Upper lobe of right lung (tissue), 1 donor: Measurements from ENCODE around the gene RASGEF1C. TPM values are rescaled to one million over a fixed set of nuclear protein-coding genes. Genes with fewer than 3 reads are reported as not detected.

Source experiments
- ATAC-seq: fragments of 200-7000 bp; cut with Tn5 transposase; one replicate; pipeline ENCODE4 v1.9.1; 2020; ENCODE audit warnings: mild to moderate bottlenecking, moderate library complexity
- DNase-seq: peaks from one replicate; pipeline ENCODE4 v3.0.0-alpha.2; 2020
- H3K27ac ChIP-seq: fragments of 200-600 bp; one replicate; pipeline ENCODE4 v1.8.0; 2022
- H3K27me3 ChIP-seq: fragments of 200-600 bp; one replicate; pipeline ENCODE4 v1.8.0; 2022; ENCODE audit warnings: mild to moderate bottlenecking
- H3K36me3 ChIP-seq: fragments of 200-600 bp; one replicate; pipeline ENCODE4 v1.8.0; 2022
- H3K4me1 ChIP-seq: fragments of 200-600 bp; one replicate; pipeline ENCODE4 v1.8.0; 2022
- H3K4me3 ChIP-seq: fragments of 200-600 bp; one replicate; pipeline ENCODE4 v1.8.0; 2022; ENCODE audit warnings: mild to moderate bottlenecking
- H3K9me3 ChIP-seq: fragments of 200-600 bp; one replicate; pipeline ENCODE4 v1.8.0; 2022
- CTCF ChIP-seq: fragments of 200-600 bp; IDR thresholded peaks from one replicate; pipeline ENCODE4 v1.8.0; 2022; ENCODE audit warnings: antibody characterized with exemption
- intact Hi-C: fragments of 100-400 bp; cut with DNase I; formaldehyde crosslinking; loops from one replicate; pipeline ENCODE4 v1.11.0; 2022
- total RNA-seq: library from RNA; stranded (reverse); fragmentation: NEBNext Ultra II Directional; extraction: Animal tissue kit (Norgen Biotek cat#: 25700); gene quantifications from one replicate; pipeline ENCODE4 v1.2.1, GENCODE V29; 2021
- donor health status: DM: no; HTN: yes; CAD: no; lungs with severe emphysema.

Gene RASGEF1C
- total RNA-seq, 1 donor from 2014 or later: not detected

- DNase-seq: no peak
- intact Hi-C loops: no loop called here
- H3K27me3 ChIP-seq: no peaks in the 10 kb centered on the region
- no peaks in the 10 kb centered on the region for H3K4me1 ChIP-seq
- TF ChIP-seq CTCF: no peak
- ATAC-seq: no peak
- H3K27ac ChIP-seq: no peak overlapping the region
- H3K9me3 ChIP-seq: no peaks in the 10 kb centered on the region
- no peaks in the 10 kb centered on the region for H3K36me3 ChIP-seq
- no peak overlapping the region for H3K4me3 ChIP-seq
Measured at GRCh38 chr5:180081481-180081880, 127.5 kb downstream of the RASGEF1C start.

- intact Hi-C loops: no loop called here
- no peaks in the 10 kb centered on the region for H3K36me3 ChIP-seq
- TF ChIP-seq CTCF: no peak
- no peak overlapping the region for H3K27ac ChIP-seq
- H3K9me3 ChIP-seq: no peaks in the 10 kb centered on the region
- no peaks in the 10 kb centered on the region for H3K4me1 ChIP-seq
- no peak for DNase-seq
- ATAC-seq: no peak
- no peak overlapping the region for H3K4me3 ChIP-seq
- no peaks in the 10 kb centered on the region for H3K27me3 ChIP-seq
Measured at GRCh38 chr5:180080486-180081280, 128.3 kb downstream of the RASGEF1C start.

GRCh38 chr5:180079702-180080466, 129.1 kb downstream of the RASGEF1C start:
- no peak for DNase-seq
- intact Hi-C loops: no loop called here
- Histone ChIP-seq H3K4me1 (no peaks in the 10 kb centered on the region), H3K36me3 (no peaks in the 10 kb centered on the region), H3K4me3 (no peak overlapping the region), H3K9me3 (no peaks in the 10 kb centered on the region), H3K27ac (no peak overlapping the region), H3K27me3 (no peaks in the 10 kb centered on the region)
- no peak for ATAC-seq
- TF ChIP-seq CTCF: no peak

- ATAC-seq (no peak), DNase-seq (no peak)
- Histone ChIP-seq H3K9me3 (no peaks in the 10 kb centered on the region), H3K36me3 (no peaks in the 10 kb centered on the region), H3K27ac (no peak overlapping the region), H3K27me3 (no peaks in the 10 kb centered on the region), H3K4me3 (no peak overlapping the region), H3K4me1 (no peaks in the 10 kb centered on the region)
- intact Hi-C loops: no loop called here
- TF ChIP-seq CTCF: no peak
Measured at GRCh38 chr5:180078348-180078747, 130.7 kb downstream of the RASGEF1C start.

- no peaks in the 10 kb centered on the region for H3K36me3 ChIP-seq
- DNase-seq (no peak), ATAC-seq (no peak)
- no peak for TF ChIP-seq CTCF
- no peaks in the 10 kb centered on the region for H3K4me1 ChIP-seq
- no peaks in the 10 kb centered on the region for H3K27me3 ChIP-seq
- no peak overlapping the region for H3K27ac ChIP-seq
- no peaks in the 10 kb centered on the region for H3K9me3 ChIP-seq
- intact Hi-C loops: no loop called here
- H3K4me3 ChIP-seq: no peak overlapping the region
Measured at GRCh38 chr5:180077594-180078284, 131.3 kb downstream of the RASGEF1C start.
